ENCODE measurements around the gene PLXNA2.
A peak's percentile ranks its signal among the peaks of the same experiment; 100 is the strongest.

PLXNA2 gene

GRCh38 chr1:208117409-208117808 lies 126.8 kb downstream of the PLXNA2 start:
- no peak for DNase-seq (ENCODE audit: low read depth in 2 of 2)

DNA sequence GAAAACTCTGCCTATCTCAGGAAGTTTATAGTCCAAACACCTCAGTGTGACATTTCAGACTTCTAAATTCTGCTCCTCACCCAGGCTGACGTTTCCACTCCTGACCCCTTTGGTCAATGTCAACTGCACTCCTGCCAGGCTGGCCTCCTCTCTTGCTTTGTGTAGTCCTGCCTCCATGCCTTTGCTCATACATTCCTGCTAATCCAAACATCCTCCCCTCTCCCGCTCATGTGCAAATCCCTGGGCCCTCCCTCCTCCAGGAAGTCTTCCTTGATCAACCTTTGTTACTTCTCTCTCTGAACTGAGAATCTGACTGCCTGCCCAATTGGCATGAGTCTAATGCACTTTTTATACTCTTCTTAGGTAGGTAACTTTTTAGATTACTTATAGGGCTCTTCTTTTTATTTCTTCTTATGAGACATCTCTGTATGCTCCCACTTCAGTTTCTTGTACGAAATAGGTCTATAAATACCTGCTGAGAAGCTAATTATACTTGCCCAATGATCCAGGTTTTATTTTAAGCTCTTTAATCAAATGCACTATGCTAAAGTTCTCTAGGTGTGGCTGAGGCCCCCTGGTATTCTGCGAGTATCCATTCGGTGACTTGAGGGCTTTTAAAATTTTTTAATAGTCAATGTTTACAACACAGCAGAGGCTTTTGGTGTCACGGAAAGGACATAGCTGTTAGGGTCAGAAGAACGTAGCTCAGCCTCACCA lies 128.1 kb downstream of the PLXNA2 start:
- no peak for DNase-seq (ENCODE audit: low read depth in 2 of 2)

- DNase-seq (ENCODE audit: low read depth in 2 of 2): no peak
Observed at GRCh38 chr1:208113011-208113410, 131.2 kb downstream of the PLXNA2 start.

- DNase-seq (ENCODE audit: low read depth in 2 of 2): no peak
Observed at GRCh38 chr1:208112401-208112800, 131.8 kb downstream of the PLXNA2 start.

- DNase-seq (ENCODE audit: low read depth in 2 of 2): no peak
Observed at GRCh38 chr1:208111646-208112190, 132.5 kb downstream of the PLXNA2 start.

DNA sequence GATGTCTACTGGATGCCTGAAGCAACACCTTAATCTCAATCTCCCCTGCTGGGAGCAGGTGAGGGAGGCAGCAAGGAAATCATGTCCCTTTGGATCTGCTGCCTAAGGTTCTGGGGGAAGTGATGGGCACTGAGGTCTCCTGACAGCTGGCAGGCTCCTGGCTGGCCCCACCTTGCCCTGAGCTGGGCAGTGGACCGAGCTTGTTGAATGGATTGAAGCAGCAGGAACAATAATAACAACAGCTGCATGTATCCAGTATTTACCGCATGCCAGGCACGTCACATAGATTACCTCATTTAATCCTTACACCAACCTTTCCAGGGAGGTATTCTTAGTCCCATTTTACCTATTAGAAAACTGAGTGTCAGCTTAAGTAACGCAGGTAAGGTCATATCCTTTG lies 133.9 kb downstream of the PLXNA2 start:
- DNase-seq (ENCODE audit: low read depth in 2 of 2): no peak

DNA sequence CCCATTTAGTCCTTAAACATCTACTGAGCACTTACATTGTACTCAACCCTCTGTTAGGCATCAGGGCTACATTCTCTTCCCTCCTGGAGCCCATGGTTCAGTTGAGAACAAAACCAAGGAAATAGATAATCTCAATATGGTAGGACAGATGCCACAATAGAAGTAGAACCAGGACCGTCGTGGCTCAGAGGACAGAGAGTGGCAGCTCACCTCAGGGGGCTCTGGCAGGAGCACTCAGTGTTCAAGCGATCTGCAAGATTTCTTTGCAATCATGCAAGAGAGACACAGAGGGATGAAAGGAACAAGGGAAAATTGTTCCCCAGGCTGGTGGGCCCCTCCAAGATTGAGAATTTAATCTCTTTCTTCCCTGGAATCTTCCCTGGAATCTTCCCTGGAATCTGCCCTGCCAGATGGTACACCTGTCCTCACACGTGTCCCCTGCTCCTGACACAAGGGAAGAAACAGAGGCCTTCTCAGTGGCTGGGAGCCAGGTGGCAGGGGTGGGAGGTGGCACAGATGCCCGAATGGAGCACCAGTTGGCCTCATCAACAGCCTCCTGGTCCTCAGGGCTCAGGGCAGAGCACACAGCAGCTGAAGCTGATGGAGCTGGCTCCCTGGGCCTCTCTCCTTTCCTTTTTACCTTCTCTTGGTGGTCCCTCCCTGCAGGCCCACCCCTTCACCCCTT lies 135.4 kb downstream of the PLXNA2 start:
- DNase-seq (ENCODE audit: low read depth in 2 of 2): no peak

GRCh38 chr1:208108213-208108608 lies 136.0 kb downstream of the PLXNA2 start:
- DNase-seq (ENCODE audit: low read depth in 2 of 2): no peak

DNA sequence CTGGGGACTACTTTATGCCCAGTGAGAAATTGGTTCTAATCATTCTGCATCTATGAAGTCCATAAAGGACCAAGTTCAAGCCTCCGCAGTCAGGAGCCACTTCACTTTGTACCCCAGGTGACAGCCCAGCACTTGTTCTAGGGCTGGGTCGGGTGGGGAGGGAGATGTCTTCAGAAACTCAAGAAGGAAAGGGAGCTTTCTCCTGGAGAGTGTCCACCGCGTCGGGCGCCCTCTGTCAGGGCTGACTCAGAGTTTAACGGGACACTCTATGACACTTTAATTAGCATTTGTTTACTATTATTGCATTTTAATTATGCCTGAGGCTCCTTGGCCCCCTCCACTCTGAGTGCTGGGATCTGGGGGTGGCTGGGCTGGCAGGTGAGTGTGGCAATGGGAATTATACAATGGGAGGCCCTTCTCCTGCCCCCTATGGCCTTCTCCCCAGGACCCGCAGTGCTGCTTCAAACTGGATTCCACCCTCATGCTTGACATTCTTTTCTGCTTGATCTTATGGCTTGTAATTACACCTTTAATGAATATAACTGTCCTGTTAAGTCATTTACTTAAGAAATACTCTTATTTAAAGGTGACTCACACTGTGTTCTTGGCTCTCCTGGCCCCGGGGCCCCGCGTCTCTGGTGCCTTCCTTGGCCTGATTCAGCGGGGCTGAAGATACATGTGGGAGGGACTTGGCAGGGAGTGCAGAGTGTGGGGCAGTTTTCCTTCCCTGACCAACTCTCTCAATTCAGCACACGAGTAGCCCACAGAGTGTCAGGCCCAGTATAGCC lies 136.6 kb downstream of the PLXNA2 start:
- DNase-seq (ENCODE audit: low read depth in 2 of 2): no peak

- no peak for DNase-seq (ENCODE audit: low read depth in 2 of 2)
Observed at GRCh38 chr1:208106218-208106617, 138.0 kb downstream of the PLXNA2 start.

GRCh38 chr1:208105756-208106155 lies 138.4 kb downstream of the PLXNA2 start:
- DNase-seq (ENCODE audit: low read depth in 2 of 2): no peak

GRCh38 chr1:208103597-208104513 lies 140.3 kb downstream of the PLXNA2 start:
- peak in 1 of 2 experiments; percentile 32 for DNase-seq (ENCODE audit: low read depth in 2 of 2)

- DNase-seq (ENCODE audit: low read depth in 2 of 2): no peak
Observed at GRCh38 chr1:208101661-208102431, 142.3 kb downstream of the PLXNA2 start.

DNA sequence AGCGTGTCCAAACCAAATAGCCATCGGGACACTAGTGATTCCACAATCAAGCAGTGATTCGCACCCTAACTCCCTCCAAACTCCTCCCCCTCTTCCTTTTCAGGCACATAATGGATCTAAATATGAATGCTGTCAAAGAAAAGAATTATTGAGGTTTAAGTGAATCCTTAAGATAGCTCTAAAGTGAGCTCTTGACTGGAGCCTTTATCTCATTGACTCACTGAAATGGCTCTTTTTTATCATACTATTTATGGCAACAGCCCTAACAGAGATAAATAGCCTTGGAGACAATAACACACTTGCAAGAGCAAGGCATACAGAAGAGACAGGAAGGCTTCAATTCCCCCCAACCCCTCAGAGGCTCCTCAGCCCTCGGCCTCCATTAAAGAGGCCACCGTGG lies 143.3 kb downstream of the PLXNA2 start:
- DNase-seq (ENCODE audit: low read depth in 2 of 2): no peak

DNA sequence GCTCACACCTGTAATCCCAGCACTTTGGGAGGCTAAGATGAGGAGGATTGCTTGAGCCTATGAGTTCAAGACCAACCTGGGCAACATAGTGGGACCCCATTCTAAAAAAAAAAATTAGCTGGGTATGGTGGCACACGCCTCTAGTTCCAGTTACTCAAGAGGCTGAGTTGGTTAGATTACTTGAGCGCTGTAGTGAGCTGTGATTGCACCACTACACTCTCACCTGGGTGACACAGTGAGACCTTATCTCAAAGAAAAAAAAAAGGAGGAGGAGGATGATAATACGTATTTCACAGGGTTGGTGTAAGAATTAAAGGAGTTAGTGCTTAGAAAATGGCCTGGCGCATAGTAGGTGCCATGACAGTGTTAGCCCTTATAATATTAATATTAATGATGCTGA lies 144.1 kb downstream of the PLXNA2 start:
- no peak for DNase-seq (ENCODE audit: low read depth in 2 of 2)

GRCh38 chr1:208098773-208099172 lies 145.4 kb downstream of the PLXNA2 start:
- DNase-seq (ENCODE audit: low read depth in 2 of 2): no peak

DNA sequence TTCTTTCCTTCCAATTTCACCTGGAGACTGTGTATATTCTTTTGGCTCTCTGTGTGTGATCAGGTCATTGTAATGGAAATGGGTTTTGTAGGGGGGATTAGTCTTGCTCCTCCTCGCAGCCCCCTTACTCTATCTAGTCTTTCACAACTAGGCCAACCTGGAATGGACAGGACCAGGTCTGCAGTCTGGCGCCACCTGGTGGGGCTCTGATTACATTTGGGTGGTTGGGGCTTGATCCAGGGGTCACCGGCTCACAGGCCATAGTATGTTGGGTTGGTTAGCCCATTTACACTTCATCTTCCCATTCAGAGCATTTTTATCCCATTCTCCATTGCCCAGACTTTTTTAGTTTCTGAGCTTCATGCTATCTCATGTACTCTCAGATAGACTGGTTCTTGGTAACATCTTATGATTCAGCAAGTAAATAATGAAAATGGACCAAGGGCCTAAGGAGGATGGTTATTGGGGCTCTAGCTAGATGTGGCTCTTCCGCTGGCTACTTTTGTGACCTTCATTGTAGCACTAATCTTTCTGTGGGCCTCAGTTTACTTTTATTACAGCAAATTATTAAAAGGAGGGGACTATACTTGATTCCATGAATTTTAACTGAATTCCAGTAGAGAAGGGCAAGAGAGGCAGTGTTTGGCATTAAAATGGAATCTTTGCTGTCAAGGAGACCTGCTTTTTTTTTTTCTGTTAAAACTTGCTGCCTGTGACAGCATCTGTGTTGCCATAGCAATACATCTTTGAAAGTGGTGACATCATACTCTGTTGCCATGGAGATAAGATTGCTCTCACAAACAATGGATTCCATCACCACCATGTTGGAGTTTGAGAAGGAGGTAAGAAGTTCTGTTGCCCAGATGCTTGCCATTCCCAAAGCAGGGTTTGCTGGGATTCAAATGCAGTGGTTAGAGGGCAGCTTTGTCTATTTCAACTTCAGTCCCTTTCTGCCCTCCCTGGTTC lies 150.1 kb downstream of the PLXNA2 start:
- no peak for DNase-seq (ENCODE audit: low read depth in 2 of 2)

DNA sequence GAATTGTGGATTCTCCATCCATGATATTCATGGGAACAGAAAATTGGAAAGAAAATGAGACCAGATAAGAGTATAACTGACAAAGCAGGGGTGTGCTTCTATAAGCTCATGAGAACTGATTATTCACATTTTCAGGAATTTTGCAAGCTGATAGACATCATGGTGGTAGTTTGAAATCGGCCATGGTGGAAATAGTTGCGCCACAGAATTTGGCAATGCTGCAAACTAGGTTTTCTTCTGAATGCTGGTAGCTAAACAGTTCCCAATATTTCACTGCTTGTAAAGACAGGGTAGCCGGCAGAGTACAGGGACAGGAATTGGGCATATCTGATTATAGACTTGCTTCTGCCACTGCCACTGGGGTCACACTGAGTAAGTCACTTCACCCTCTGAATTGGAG lies 151.1 kb downstream of the PLXNA2 start:
- no peak for DNase-seq (ENCODE audit: low read depth in 2 of 2)
